Right lobe of liver (tissue), 6 donors: Measurements from ENCODE around the gene ENKD1. TPM values are rescaled to one million over a fixed set of nuclear protein-coding genes. Genes with fewer than 3 reads are reported as not detected.
A peak's percentile ranks its signal among the peaks of the same experiment; 100 is the strongest.

Experiments used
- ATAC-seq, 4 donors: fragments of 200-7000 bp; cut with Tn5 transposase; one replicate each; pipeline ENCODE4 v1.9.1; 2020; ENCODE audit warnings: mild to moderate bottlenecking in 4 of 4, moderate library complexity in 4 of 4
- DNase-seq, 3 donors: peaks; one replicate each; pipeline ENCODE4 v3.0.0-alpha.2; 2020
- H3K27ac ChIP-seq, 3 donors: fragments of 200-600 bp; one replicate each; pipeline ENCODE4 v1.8.0; 2022
- H3K27me3 ChIP-seq, 2 donors: fragments of 200-600 bp; one replicate each; pipeline ENCODE4 v1.8.0; 2022
- H3K36me3 ChIP-seq, 4 donors: fragments of 200-600 bp; sonication (generic) in 1 of 4; one replicate each; pipeline versions ENCODE4 v1.5.1 to v1.8.0; 2017 to 2022; ENCODE audit warnings: control low read depth in 1 of 4
- H3K4me1 ChIP-seq, 4 donors: fragments of 200-600 bp; sonication (generic) in 1 of 4; one replicate each; pipeline versions ENCODE4 v1.5.1 to v1.8.0; 2017 to 2022; ENCODE audit warnings: control low read depth in 1 of 4
- H3K4me3 ChIP-seq, 3 donors: fragments of 200-600 bp; one replicate each; pipeline ENCODE4 v1.8.0; 2022
- H3K9me3 ChIP-seq, 4 donors: fragments of 200-600 bp; sonication (generic) in 1 of 4; one replicate each; pipeline versions ENCODE4 v1.5.1 to v1.8.0; 2017 to 2022; ENCODE audit warnings: control low read depth in 1 of 4
- POLR2A ChIP-seq: fragments of 450-650 bp; IDR thresholded peaks from one replicate; pipeline ENCODE4 v1.6.1; 2017; ENCODE audit warnings: antibody characterized with exemption, mild to moderate bottlenecking
- WGBS: methylation state at CpG from one replicate; pipeline ENCODE4 v1.1.6; 2018; ENCODE audit warnings: low coverage, low lambda C conversion rate; ENCODE audit not compliant: insufficient coverage; ENCODE audit errors: missing lambda C conversion rate; 5-methylcytosine and 5-hydroxymethylcytosine counted together
- intact Hi-C, 2 donors: fragments of 100-400 bp; cut with DNase I; formaldehyde crosslinking; loops; one replicate each; pipeline versions ENCODE4 v1.11.2 to v1.14.1; 2022
- total RNA-seq, 6 experiments: library from RNA; depleted of rRNA in 2 of 6; stranded (reverse); fragments of >200 nt in 2 of 6; fragmentation: NEBNext Ultra II Directional in 3 of 6; extraction: Animal tissue kit (Norgen Biotek cat#: 25700) in 3 of 6; gene quantifications; one replicate each; pipeline versions ENCODE4 v1.1.0 to v1.2.4, GENCODE V29; 2016 to 2023
- TF ChIP-seq, protein P1 (sequence below), 4 donors: fragments of 200-600 bp in 3 of 4; fragments of 450-650 bp in 1 of 4; IDR thresholded peaks; one replicate each; pipeline versions ENCODE4 v1.5.1 to v1.8.0; 2016 to 2022; ENCODE audit warnings: antibody characterized with exemption in 4 of 4, mild to moderate bottlenecking in 2 of 4
- donor health status: DM: no; HTN: yes; CAD: no.
- donor health status: DM: no; HTN: no; CAD: no.
- donor health status: DM: no; HTN: no; CAD: no.
- donor health status: DM: no; HTN: yes; CAD: no.
- donor health status: DM: no; HTN: yes; CAD: no.

ENKD1 gene
- total RNA-seq, 6 experiments from 2014 or later: 4.4 to 8.9 (median 7.3) TPM

DNA sequence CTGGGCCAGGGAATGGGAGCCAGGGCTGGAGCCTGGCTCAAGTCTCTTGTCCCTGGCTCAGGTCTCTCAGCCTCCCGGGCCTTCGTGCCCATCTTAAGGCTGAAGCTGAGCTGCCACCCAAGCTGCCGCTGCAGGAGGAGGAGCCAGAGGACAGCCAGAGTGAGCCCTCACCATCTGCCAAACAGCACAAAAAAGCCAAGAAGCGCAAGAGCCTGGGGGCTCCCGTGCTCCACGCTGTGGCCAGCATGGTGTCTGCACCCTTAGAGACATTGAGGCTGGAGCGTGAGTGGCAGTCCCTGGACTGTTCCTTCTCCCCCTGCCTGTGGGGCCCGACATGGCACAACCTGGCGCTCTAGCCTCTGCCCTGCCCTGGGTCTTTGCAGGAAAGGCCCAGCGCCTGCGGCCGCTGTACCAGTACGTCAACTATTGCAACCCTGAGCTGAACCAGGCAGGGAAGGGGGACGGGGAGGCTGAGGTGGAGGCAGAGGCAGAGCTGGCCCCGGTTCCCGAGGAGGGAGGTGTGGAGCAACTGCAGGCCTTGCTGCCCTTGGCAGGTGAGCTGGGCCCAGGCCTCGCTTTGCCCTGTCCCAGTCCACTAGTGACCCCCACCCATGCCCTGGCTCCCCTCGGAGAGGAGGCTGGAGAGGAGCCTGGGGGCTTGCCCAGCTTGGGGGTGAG, 1.4 kb upstream of the ENKD1 start:
- Histone ChIP-seq H3K9me3 (no peaks in the 10 kb centered on the region), H3K27ac (peak overlapping the region; percentile 88 to 93 (median 91)), H3K27me3 (no peaks in the 10 kb centered on the region), H3K4me1 (peaks cover 0 to 39% (median 22%) of the 10 kb centered on the region in 4 donors), H3K4me3 (peak overlapping the region in 2 of 3 donors; percentile 84 to 94), H3K36me3 (no peaks in the 10 kb centered on the region)
- ATAC-seq: peak; percentile 69 to 84 (median 76)
- intact Hi-C loops: no loop called here
- TF ChIP-seq, protein P1, sequence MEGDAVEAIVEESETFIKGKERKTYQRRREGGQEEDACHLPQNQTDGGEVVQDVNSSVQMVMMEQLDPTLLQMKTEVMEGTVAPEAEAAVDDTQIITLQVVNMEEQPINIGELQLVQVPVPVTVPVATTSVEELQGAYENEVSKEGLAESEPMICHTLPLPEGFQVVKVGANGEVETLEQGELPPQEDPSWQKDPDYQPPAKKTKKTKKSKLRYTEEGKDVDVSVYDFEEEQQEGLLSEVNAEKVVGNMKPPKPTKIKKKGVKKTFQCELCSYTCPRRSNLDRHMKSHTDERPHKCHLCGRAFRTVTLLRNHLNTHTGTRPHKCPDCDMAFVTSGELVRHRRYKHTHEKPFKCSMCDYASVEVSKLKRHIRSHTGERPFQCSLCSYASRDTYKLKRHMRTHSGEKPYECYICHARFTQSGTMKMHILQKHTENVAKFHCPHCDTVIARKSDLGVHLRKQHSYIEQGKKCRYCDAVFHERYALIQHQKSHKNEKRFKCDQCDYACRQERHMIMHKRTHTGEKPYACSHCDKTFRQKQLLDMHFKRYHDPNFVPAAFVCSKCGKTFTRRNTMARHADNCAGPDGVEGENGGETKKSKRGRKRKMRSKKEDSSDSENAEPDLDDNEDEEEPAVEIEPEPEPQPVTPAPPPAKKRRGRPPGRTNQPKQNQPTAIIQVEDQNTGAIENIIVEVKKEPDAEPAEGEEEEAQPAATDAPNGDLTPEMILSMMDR (IDR thresholded peaks at IDR 0.05): peak; percentile 78 to 94 (median 80)
- TF ChIP-seq POLR2A: no peak
- DNase-seq: peak; percentile 84 to 89 (median 86)
- 5% methylated on average over 4 of the region's 18 CpGs for WGBS

DNA sequence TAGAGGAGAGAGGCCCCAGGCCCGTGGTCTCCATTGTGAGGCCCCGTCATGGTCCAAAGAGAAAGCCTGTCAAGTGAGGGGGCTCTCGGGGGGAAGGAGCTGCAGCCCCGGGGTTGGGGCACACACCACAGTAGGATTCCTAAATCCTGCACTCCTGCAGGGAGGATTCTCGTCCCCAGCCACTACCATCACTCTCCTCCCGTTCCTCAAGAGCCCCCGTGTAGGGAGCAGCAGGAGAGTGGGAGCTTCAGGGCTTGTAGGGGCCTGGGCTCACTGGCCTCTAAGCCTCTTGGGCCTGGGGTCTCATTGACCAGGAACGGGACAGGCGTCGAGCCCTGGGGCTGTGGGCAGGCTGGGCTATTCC, 885 bp upstream of the ENKD1 start:
- H3K36me3 ChIP-seq: no peaks in the 10 kb centered on the region
- no peaks in the 10 kb centered on the region for H3K27me3 ChIP-seq
- ATAC-seq (no peak), DNase-seq (no peak)
- H3K4me1 ChIP-seq: peaks cover 0 to 34% (median 17%) of the 10 kb centered on the region in 4 donors
- intact Hi-C loops: no loop called here
- TF ChIP-seq POLR2A: no peak
- TF ChIP-seq, protein P1 (IDR thresholded peaks at IDR 0.05): no peak
- H3K27ac ChIP-seq: peak overlapping the region; percentile 88 to 93 (median 91)
- no peaks in the 10 kb centered on the region for H3K9me3 ChIP-seq
- whole genome bisulfite sequencing: 0% methylated on average over 1 of the region's 10 CpGs
- peak overlapping the region; percentile 69 to 94 (median 84) for H3K4me3 ChIP-seq

DNA sequence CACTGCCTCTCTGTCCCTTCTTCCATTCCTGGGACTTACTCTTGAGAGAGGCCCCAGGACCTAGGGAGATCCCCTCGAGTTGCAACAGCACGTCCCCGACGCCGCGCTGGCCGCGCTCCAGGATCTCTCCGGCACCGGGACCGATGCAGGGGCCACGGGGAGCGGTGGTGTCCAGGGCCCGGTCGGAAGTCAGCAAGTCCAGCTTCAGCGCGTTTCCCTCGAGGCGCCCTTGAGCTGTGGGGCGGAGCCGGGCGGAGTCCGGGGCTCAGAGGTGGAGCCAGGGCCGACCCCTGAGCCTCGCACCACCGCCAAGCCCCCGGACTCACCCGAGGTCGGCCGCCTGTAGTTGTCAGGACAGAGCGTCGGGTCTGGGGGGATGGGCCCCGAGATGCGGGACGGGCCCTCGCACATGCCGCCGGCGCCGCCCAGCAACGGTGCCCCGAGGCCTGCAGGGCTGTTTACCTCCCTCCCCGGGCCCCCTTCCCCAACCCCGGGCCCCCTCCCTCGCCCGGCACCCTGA, 458 bp downstream of the ENKD1 start:
- DNase-seq (peak in 1 of 3 donors; percentile 59), ATAC-seq (peak in 2 of 4 donors; percentile 0 to 2)
- H3K4me1 ChIP-seq: peaks cover 0 to 30% (median 16%) of the 10 kb centered on the region in 4 donors
- H3K9me3 ChIP-seq: no peaks in the 10 kb centered on the region
- no peaks in the 10 kb centered on the region for H3K36me3 ChIP-seq
- 0% methylated on average over 7 of the region's 46 CpGs for WGBS
- H3K4me3 ChIP-seq: peak overlapping the region; percentile 69 to 94 (median 84)
- H3K27ac ChIP-seq: peak overlapping the region; percentile 88 to 93 (median 91)
- intact Hi-C loops: no loop called here
- TF ChIP-seq, protein P1 (IDR thresholded peaks at IDR 0.05): no peak
- no peak for TF ChIP-seq POLR2A
- no peaks in the 10 kb centered on the region for H3K27me3 ChIP-seq

- no peaks in the 10 kb centered on the region for H3K9me3 ChIP-seq
- no peaks in the 10 kb centered on the region for H3K36me3 ChIP-seq
- intact Hi-C loops: no loop called here
- 69% methylated on average over 5 of the region's 5 CpGs for WGBS
- H3K4me1 ChIP-seq: peaks cover 0 to 30% (median 16%) of the 10 kb centered on the region in 4 donors
- TF ChIP-seq, protein P1 (IDR thresholded peaks at IDR 0.05): no peak
- TF ChIP-seq POLR2A: no peak
- H3K27me3 ChIP-seq: no peaks in the 10 kb centered on the region
- peak overlapping the region in 1 of 3 donors; percentile 84 for H3K4me3 ChIP-seq
- DNase-seq (no peak), ATAC-seq (no peak)
- no peak overlapping the region for H3K27ac ChIP-seq
These were observed 952 bp downstream of the ENKD1 start for GRCh38 chr16:67665598-67665997.
